Measurements from ENCODE around the gene CLCN7.

The CLCN7 gene

GRCh38 chr16:1395444-1396031 lies 79.3 kb downstream of the CLCN7 start:
- DNase-seq, result no peak

Measured in central memory CD4-positive, alpha-beta T cell (primary cell).